Testis (tissue), 2 donors: ENCODE results near the gene GPATCH4.

Experiments
- CTCF ChIP-seq, 3 experiments: fragments of 450-650 bp in 2 of 3; fragments of 200-600 bp in 1 of 3; sonication (generic) in 1 of 3; IDR thresholded peaks; one replicate each; pipeline ENCODE4 v1.5.1; 2016 to 2019; ENCODE audit warnings: antibody characterized with exemption in 3 of 3, mild to moderate bottlenecking in 2 of 3, moderate library complexity in 1 of 3
- POLR2A ChIP-seq: fragments of 450-650 bp; IDR thresholded peaks from one replicate; pipeline ENCODE4 v1.6.1; 2017; ENCODE audit warnings: antibody characterized with exemption, mild to moderate bottlenecking, moderate library complexity

GRCh38 chr1:156598731-156599432 lies 2.4 kb downstream of the GPATCH4 start:
- no peak for TF ChIP-seq POLR2A
- TF ChIP-seq CTCF (IDR thresholded peaks at IDR 0.05), result no peak
